A673 (cell line): Measurements from ENCODE around the gene GNG7. TPM values are rescaled to one million over a fixed set of nuclear protein-coding genes. Genes with fewer than 3 reads are reported as not detected.

Source experiments
- BruUV-seq: library from RNA; stranded (reverse); fragments of 400-500 nt; replicated peaks from 2 replicates; lab custom pipeline; 2021; lab: Mats Ljungman, UMichigan
- CTCF ChIA-PET: fragments of 300-600 bp; sonication (Branson Sonifier 250); formaldehyde crosslinking; loops from one replicate; lab custom pipeline; 2022; ENCODE audit warnings: antibody characterized with exemption; lab: Charles Lee
- POLR2A ChIA-PET: fragments of 300-600 bp; sonication (Branson Sonifier 250); formaldehyde crosslinking; loops from one replicate; lab custom pipeline; 2022; ENCODE audit warnings: antibody characterized with exemption; ENCODE audit not compliant: low non-redundant PET; lab: Charles Lee
- DNase-seq: peaks from one replicate; pipeline ENCODE4 v3.0.0-alpha.2; 2015; ENCODE audit warnings: low spot score
- H3K27ac ChIP-seq: fragments of 200-600 bp; sonication (generic); 2 replicates; pipeline ENCODE4 v1.5.1; 2016; ENCODE audit warnings: mixed run types, low read depth, mild to moderate bottlenecking, mixed read lengths, antibody characterized with exemption, low read length; ENCODE audit not compliant: poor library complexity, severe bottlenecking
- H3K27me3 ChIP-seq: fragments of 200-600 bp; sonication (generic); replicated peaks from 2 replicates; pipeline ENCODE4 v1.6.1; 2017; ENCODE audit warnings: mixed run types, low read depth, mild to moderate bottlenecking, mixed read lengths, antibody characterized with exemption, low read length; ENCODE audit not compliant: insufficient read depth, poor library complexity
- H3K36me3 ChIP-seq: fragments of 200-600 bp; sonication (generic); 2 replicates; pipeline ENCODE4 v1.6.1; 2016; ENCODE audit warnings: mixed run types, mild to moderate bottlenecking, mixed read lengths, antibody characterized with exemption, low read length; ENCODE audit not compliant: insufficient read depth, poor library complexity, severe bottlenecking
- H3K4me1 ChIP-seq: fragments of 200-600 bp; sonication (generic); 2 replicates; pipeline ENCODE4 v1.6.1; 2017; ENCODE audit warnings: mixed run types, mild to moderate bottlenecking, mixed read lengths, antibody characterized with exemption, low read length; ENCODE audit not compliant: insufficient read depth, poor library complexity, severe bottlenecking
- H3K4me3 ChIP-seq: fragments of 200-600 bp; sonication (generic); 2 replicates; pipeline ENCODE4 v1.5.1; 2016; ENCODE audit warnings: low read depth, mixed run types, mild to moderate bottlenecking, mixed read lengths, low read length; ENCODE audit not compliant: poor library complexity, severe bottlenecking
- H3K9me3 ChIP-seq: fragments of 200-600 bp; sonication (generic); 2 replicates; pipeline ENCODE4 v1.6.1; 2016; ENCODE audit warnings: mixed run types, low read depth, mild to moderate bottlenecking, mixed read lengths, antibody characterized with exemption, low read length; ENCODE audit not compliant: poor library complexity, severe bottlenecking
- CTCF ChIP-seq: fragments of 300-800, 200-600 bp; sonication (generic); conservative IDR thresholded peaks from 2 replicates; pipeline ENCODE4 v1.5.1; 2017; ENCODE audit warnings: low read depth, mild to moderate bottlenecking, antibody characterized with exemption, low read length, moderate library complexity, mixed read lengths
- EZH2 ChIP-seq: fragments of 200-600 bp; sonication (generic); IDR thresholded peaks from 2 replicates; pipeline ENCODE4 v1.6.1; 2017; ENCODE audit warnings: borderline replicate concordance, low read depth, mild to moderate bottlenecking, mixed read lengths, antibody characterized with exemption, low read length; ENCODE audit not compliant: poor library complexity, severe bottlenecking
- intact Hi-C: fragments of 100-400 bp; cut with micrococcal nuclease; formaldehyde crosslinking; loops from one replicate; pipeline ENCODE4 v1.10.0; 2022; ENCODE audit not compliant: unreplicated experiment
- total RNA-seq: library from RNA; stranded (reverse); gene quantifications from 2 replicates; pipeline ENCODE4 v1.2.3, GENCODE V29; 2021

GNG7 gene
- total RNA-seq, 1 experiment from 2014 or later, result 0.30 TPM

- no peak overlapping the region for H3K4me3 ChIP-seq
- H3K27me3 ChIP-seq, result no peaks in the 10 kb centered on the region
- no peak for DNase-seq
- CTCF ChIA-PET, result no interaction called here
- POLR2A ChIA-PET, result no interaction called here
- TF ChIP-seq CTCF (no peak), EZH2 (no peak)
- H3K36me3 ChIP-seq, result no peaks in the 10 kb centered on the region
- BruUV-seq, result no TSS peak
- H3K27ac ChIP-seq, result no peak overlapping the region
- H3K9me3 ChIP-seq, result no peaks in the 10 kb centered on the region
- intact Hi-C loops, result no loop called here
- peaks cover 7% of the 10 kb centered on the region for H3K4me1 ChIP-seq
These were observed 150.7 kb downstream of the GNG7 start for GRCh38 chr19:2551864-2552185.

GRCh38 chr19:2551172-2551863 is 151.2 kb downstream of the GNG7 start:
- intact Hi-C loops, result no loop called here
- DNase-seq, result no peak
- BruUV-seq, result no TSS peak
- Histone ChIP-seq H3K4me3 (no peak overlapping the region), H3K27me3 (no peaks in the 10 kb centered on the region), H3K4me1 (peaks cover 7% of the 10 kb centered on the region), H3K27ac (no peak overlapping the region), H3K36me3 (no peaks in the 10 kb centered on the region), H3K9me3 (no peaks in the 10 kb centered on the region)
- POLR2A ChIA-PET, result no interaction called here
- CTCF ChIA-PET, result no interaction called here
- TF ChIP-seq CTCF (no peak), EZH2 (no peak)

GRCh38 chr19:2550431-2551171 is 151.9 kb downstream of the GNG7 start:
- no peaks in the 10 kb centered on the region for H3K36me3 ChIP-seq
- no TSS peak for BruUV-seq
- no peaks in the 10 kb centered on the region for H3K9me3 ChIP-seq
- H3K4me1 ChIP-seq, result peaks cover 7% of the 10 kb centered on the region
- ChIA-PET CTCF (no interaction called here), POLR2A (no interaction called here)
- no peaks in the 10 kb centered on the region for H3K27me3 ChIP-seq
- no peak for DNase-seq
- intact Hi-C loops, result no loop called here
- H3K4me3 ChIP-seq, result no peak overlapping the region
- no peak for TF ChIP-seq CTCF
- no peak for TF ChIP-seq EZH2
- H3K27ac ChIP-seq, result peak overlapping the region; percentile 65
